Activated CD8-positive, alpha-beta T cell treated with anti-CD3 and anti-CD28 coated beads for 36 hours (primary cell): Measurements from ENCODE around the gene CPEB4. TPM values are rescaled to one million over a fixed set of nuclear protein-coding genes. Genes with fewer than 3 reads are reported as not detected.
A peak's percentile ranks its signal among the peaks of the same experiment; 100 is the strongest.

Source experiments
- ATAC-seq: fragments of 200-7000 bp; cut with Tn5 transposase; one replicate; pipeline ENCODE4 v1.10.0; 2021; ENCODE audit warnings: mild to moderate bottlenecking, moderate library complexity
- CTCF ChIA-PET: fragments of 350-600 bp; sonication (Branson Sonifier 250); formaldehyde crosslinking; loops from one replicate; lab custom pipeline; 2021; ENCODE audit warnings: antibody characterized with exemption; lab: Charles Lee
- POLR2A ChIA-PET: fragments of 350-600 bp; sonication (Branson Sonifier 250); formaldehyde crosslinking; loops from one replicate; lab custom pipeline; 2021; ENCODE audit warnings: antibody characterized with exemption; lab: Charles Lee
- DNase-seq: peaks from one replicate; pipeline ENCODE4 v3.0.0-alpha.2; 2020
- H3K27ac Mint-ChIP-seq: one replicate; pipeline ENCODE4 v1.8.0; 2021; ENCODE audit warnings: mild to moderate bottlenecking, mixed read lengths
- H3K27me3 Mint-ChIP-seq: one replicate; pipeline ENCODE4 v1.8.0; 2021; ENCODE audit warnings: mixed read lengths
- H3K36me3 Mint-ChIP-seq: one replicate; pipeline ENCODE4 v1.8.0; 2021; ENCODE audit warnings: low read depth, mixed read lengths
- H3K4me1 Mint-ChIP-seq: one replicate; pipeline ENCODE4 v1.8.0; 2021; ENCODE audit warnings: low read depth, mixed read lengths
- H3K4me3 Mint-ChIP-seq: one replicate; pipeline ENCODE4 v1.8.0; 2021; ENCODE audit warnings: mild to moderate bottlenecking, moderate library complexity, mixed read lengths
- H3K9me3 Mint-ChIP-seq: one replicate; pipeline ENCODE4 v1.8.0; 2021; ENCODE audit warnings: mixed read lengths
- intact Hi-C: fragments of 100-400 bp; cut with micrococcal nuclease; formaldehyde crosslinking; loops from one replicate; pipeline ENCODE4 v1.10.0; 2022
- total RNA-seq, 2 experiments: library from RNA; stranded (reverse); gene quantifications; one replicate each; pipeline ENCODE4 v1.2.3, GENCODE V29; 2021
- TF ChIP-seq, protein P1 (sequence below): fragments of 200-600 bp; IDR thresholded peaks from one replicate; pipeline ENCODE4 v1.8.0; 2022; ENCODE audit warnings: antibody characterized with exemption, mild to moderate bottlenecking

The CPEB4 gene
- total RNA-seq, 2 experiments from 2014 or later = 8.8 to 9.0 TPM

DNA sequence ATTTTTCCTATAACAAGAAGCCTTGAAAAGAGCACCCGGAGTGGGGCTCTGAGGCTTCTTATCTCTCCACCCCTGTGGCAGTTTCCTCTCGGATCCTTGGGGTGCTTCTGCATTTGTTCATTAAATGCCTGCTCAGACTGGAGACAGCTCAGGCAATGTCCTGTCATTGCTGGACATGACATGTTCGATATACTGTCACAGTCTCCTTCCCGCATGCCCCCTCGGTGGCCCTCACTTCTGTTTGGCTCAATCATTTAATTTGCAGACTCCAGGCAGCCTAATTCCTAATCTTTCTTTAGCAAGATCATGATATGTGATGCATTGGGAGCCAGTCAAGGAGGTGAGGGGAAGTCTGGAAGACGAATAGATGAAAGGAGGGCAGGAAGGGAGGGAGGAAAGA lies 37.5 kb upstream of the CPEB4 start:
- no peak for DNase-seq
- H3K27ac Mint-ChIP-seq = no peak overlapping the region
- ChIA-PET CTCF (no interaction called here), POLR2A (no interaction called here)
- peaks cover 14% of the 10 kb centered on the region for H3K9me3 Mint-ChIP-seq
- H3K27me3 Mint-ChIP-seq = peaks cover 7% of the 10 kb centered on the region
- intact Hi-C loops = no loop called here
- TF ChIP-seq, protein P1, sequence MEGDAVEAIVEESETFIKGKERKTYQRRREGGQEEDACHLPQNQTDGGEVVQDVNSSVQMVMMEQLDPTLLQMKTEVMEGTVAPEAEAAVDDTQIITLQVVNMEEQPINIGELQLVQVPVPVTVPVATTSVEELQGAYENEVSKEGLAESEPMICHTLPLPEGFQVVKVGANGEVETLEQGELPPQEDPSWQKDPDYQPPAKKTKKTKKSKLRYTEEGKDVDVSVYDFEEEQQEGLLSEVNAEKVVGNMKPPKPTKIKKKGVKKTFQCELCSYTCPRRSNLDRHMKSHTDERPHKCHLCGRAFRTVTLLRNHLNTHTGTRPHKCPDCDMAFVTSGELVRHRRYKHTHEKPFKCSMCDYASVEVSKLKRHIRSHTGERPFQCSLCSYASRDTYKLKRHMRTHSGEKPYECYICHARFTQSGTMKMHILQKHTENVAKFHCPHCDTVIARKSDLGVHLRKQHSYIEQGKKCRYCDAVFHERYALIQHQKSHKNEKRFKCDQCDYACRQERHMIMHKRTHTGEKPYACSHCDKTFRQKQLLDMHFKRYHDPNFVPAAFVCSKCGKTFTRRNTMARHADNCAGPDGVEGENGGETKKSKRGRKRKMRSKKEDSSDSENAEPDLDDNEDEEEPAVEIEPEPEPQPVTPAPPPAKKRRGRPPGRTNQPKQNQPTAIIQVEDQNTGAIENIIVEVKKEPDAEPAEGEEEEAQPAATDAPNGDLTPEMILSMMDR = no peak
- no peaks in the 10 kb centered on the region for H3K36me3 Mint-ChIP-seq
- ATAC-seq = no peak
- no peaks in the 10 kb centered on the region for H3K4me1 Mint-ChIP-seq
- H3K4me3 Mint-ChIP-seq = no peak overlapping the region

GRCh38 chr5:173851595-173852243 lies 36.4 kb upstream of the CPEB4 start:
- intact Hi-C loops = no loop called here
- ChIA-PET POLR2A (no interaction called here), CTCF (no interaction called here)
- Mint-ChIP-seq H3K9me3 (peaks cover 14% of the 10 kb centered on the region), H3K36me3 (no peaks in the 10 kb centered on the region), H3K4me1 (no peaks in the 10 kb centered on the region), H3K4me3 (no peak overlapping the region), H3K27ac (no peak overlapping the region), H3K27me3 (peaks cover 7% of the 10 kb centered on the region)
- no peak for ATAC-seq
- DNase-seq = no peak
- TF ChIP-seq, protein P1 = no peak

- CTCF ChIA-PET = no interaction called here
- H3K27ac Mint-ChIP-seq = no peak overlapping the region
- H3K4me3 Mint-ChIP-seq = no peak overlapping the region
- no peaks in the 10 kb centered on the region for H3K36me3 Mint-ChIP-seq
- no peak for ATAC-seq
- intact Hi-C loops = no loop called here
- POLR2A ChIA-PET = interaction anchor here (1.0 kb wide), 1 partner anchor 40 kb away, joined by 3 read pairs; no protein-coding TSS in a partner anchor
- peaks cover 11% of the 10 kb centered on the region for H3K9me3 Mint-ChIP-seq
- no peaks in the 10 kb centered on the region for H3K4me1 Mint-ChIP-seq
- TF ChIP-seq, protein P1 = no peak
- no peak for DNase-seq
- peaks cover 7% of the 10 kb centered on the region for H3K27me3 Mint-ChIP-seq
These were observed 35.3 kb upstream of the CPEB4 start for GRCh38 chr5:173852790-173853359.

- H3K27me3 Mint-ChIP-seq = peaks cover 6% of the 10 kb centered on the region
- H3K9me3 Mint-ChIP-seq = peaks cover 6% of the 10 kb centered on the region
- H3K36me3 Mint-ChIP-seq = no peaks in the 10 kb centered on the region
- POLR2A ChIA-PET = interaction anchor here (1.0 kb wide), 1 partner anchor 41 kb away, joined by 3 read pairs; no protein-coding TSS in a partner anchor
- TF ChIP-seq, protein P1 = no peak
- ATAC-seq (peak; percentile 20), DNase-seq (peak; percentile 12)
- H3K4me3 Mint-ChIP-seq = no peak overlapping the region
- CTCF ChIA-PET = no interaction called here
- no peaks in the 10 kb centered on the region for H3K4me1 Mint-ChIP-seq
- no peak overlapping the region for H3K27ac Mint-ChIP-seq
- intact Hi-C loops = no loop called here
These were observed 34.6 kb upstream of the CPEB4 start for GRCh38 chr5:173853370-173854131.
